ENCODE measurements around the gene NKAIN2.
"Not testable (repeated sequence)": the region's sequence is repeated elsewhere in the genome, so short reads cannot be mapped to it uniquely, and the experiment has no call there.

NKAIN2 gene

DNA sequence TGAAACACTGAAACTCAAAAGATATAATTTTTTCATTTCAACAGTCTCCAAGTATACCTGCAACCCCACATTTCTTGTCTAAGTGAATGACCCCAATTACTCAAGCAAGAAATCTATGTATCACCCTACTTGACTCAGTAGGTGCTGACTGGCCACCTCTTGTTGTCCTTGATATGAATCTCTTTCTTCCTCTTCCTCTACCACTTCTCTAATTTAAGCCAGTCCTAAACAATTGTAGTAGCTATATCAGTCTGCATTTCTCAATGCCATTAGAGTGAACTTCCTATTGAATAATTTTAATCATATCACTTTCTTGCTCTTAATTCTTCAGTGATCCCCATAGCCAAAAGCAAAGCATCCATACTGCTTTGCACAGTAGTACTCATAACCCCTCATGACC lies 93.2 kb downstream of the NKAIN2 start:
- no peak for ATAC-seq

DNA sequence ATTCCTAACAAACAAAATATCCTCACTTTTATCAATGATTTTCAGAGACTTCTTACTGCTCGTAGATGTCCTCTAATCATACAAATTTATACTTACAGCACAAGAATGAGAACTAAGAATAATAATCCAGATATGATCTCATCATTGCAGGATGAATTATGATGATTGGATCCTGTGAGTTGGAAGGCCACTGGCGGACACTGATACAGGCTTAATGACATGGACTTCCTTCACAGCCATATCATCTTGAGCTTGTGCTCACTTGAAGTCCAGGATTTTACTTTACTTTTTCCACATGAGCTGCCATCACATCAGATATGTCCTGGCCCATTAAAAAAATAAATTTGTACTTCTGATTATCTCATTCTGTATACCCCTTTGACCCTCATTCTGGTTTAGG lies 94.3 kb downstream of the NKAIN2 start:
- ATAC-seq = no peak

DNA sequence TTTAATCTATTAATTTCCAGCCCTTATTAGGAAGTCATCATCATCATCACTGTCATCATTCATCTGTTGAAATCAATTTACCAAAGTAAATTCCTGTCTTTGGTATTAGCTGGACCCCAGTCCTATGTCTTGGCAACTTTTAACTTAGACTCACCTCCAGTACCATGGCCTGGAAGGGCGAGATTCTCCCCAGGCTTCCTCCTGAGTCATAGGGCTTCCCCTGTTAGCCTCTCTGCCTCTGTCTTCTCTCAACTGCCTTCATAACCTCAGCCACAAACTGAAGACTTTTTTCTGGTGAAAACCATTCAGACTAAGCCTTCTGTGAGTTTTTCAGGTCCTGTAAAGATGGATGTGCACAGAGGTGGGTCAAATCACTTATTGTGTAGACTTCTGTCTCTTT lies 95.0 kb downstream of the NKAIN2 start:
- no peak for ATAC-seq

DNA sequence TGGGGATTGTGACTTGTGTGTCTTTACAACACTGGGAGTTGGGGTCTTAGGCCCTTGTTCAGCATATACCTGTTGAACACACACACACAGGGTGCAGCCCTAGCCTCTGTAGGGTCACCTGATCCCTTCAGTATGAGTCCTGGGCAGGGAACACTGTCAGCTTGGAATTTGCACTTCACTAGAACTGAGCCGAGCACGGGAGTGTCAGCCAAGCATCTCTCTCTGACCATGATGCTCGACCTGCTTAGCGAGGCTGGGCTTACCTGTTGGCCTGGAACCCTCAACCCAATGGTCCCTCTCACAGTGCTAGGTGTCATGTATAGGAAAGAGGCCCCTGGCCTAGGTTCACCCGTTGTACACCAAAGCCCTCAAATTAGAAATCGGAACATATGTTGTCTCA lies 96.1 kb downstream of the NKAIN2 start:
- ATAC-seq = no peak

DNA sequence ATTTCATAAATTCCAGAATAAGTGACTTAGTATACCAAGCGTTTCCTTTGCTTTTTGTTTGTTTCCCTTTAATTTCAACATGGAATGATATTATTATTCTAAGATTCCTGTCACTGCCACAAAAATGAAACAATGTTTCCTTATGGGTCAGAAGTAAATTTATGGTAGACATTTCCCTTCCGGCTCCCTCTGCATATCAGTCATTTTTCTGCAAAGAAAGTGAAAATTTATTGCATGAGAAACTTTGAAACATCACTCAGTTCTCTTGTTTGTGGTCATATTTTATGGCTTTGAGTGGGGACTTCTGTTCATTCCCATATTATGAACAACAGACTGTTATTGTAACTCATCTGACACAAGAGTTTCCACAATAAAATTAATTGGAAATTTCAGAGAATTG lies 97.8 kb downstream of the NKAIN2 start:
- no peak for ATAC-seq

DNA sequence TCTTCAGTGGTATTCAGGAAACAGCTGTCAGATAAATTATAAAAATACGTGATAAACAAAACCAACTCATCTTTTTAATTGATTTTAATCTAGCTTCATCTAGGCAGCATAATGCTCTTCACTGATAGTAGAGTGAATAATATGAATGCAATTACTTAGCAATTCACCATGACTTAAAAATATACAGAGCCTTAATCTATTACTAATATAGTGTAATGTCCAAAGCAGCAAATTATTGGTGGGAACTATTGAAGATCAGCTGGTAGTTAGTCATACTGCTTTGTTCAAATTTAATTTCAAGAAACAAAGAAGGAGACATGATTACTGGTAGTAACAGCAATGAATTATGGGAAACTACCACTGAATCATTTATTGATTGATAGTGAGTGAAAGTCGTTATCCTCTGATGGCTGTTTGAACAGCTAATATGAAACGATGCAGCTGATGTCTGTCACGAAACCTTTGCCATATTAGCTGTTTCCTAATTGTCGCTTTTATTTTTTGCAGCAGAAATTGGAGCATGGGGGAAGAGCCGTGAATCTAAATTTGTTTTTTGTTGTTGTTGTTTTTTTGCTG lies 99.2 kb downstream of the NKAIN2 start:
- ATAC-seq = no peak

DNA sequence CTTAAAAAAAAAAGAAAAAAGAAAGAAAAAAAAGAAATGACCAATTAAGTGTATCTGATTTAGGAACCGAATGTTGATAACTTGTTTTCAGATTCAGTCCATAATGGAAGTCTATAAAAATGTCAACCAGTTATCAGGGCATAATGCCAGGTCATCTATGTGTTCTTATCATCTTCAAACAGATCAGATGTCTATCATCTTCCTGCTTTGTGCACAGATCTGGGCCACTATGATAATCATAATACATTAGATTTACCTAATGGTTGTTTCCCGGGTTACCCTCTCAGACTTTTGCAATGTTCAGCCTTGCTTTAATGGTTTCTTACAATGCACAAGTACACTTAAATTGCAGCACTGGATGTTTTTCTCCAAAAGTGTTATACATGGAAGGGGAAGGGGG lies 100.6 kb downstream of the NKAIN2 start:
- ATAC-seq = no peak

DNA sequence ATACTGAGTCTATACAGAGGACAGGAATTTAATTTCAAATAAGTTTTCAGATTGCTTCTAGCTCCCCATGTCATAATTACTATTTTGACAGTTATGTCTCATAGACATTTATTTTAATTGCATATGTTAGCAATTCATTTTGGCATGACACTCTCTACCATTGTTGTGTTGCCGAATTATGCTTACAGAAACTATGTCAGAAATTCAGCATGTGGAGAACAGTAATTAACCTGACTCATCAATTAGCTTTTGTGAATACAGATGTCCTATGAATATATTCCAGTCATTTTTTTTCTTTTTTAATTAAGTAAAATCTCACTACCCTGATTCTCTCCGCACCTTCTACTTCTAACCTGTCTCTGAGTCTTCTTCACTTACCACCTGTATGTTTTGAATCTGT lies 105.1 kb downstream of the NKAIN2 start:
- ATAC-seq = no peak

DNA sequence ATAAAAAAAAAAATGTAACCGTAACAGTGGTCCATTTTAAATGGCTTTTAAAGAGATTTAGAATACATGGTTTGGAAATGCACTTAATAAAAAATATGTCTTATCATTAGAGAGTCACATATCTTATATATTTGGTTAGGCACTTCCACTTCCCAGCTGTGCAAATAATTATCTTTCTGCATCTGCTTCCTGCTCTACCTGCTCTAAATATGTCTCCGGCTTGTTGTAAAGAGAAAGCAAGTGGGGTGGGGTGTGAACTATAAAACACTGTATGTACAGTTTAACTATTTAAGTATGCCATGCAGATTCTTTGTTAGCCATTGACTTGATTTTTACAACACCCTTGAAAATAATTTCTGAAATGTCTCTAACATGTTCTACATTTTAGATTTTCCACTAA lies 106.3 kb downstream of the NKAIN2 start:
- ATAC-seq = no peak

DNA sequence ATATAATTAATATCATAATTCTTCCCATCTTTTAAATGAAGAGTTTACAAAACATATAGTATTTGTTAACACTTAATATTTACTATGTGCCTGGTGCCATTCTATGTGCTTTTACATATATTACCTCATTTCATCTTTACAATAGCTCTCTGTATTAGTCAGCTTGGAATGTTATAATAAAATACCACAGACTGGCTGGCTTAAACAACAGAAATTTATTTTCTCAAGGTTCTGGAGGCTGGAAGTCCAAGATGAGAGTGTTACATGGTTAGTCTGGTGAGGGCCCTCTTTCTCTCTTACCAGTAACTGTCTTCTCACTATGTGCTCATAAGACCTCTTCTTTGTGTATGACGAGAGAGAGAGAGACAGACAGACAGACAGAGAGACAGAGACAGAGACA lies 110.2 kb downstream of the NKAIN2 start:
- ATAC-seq = no peak

DNA sequence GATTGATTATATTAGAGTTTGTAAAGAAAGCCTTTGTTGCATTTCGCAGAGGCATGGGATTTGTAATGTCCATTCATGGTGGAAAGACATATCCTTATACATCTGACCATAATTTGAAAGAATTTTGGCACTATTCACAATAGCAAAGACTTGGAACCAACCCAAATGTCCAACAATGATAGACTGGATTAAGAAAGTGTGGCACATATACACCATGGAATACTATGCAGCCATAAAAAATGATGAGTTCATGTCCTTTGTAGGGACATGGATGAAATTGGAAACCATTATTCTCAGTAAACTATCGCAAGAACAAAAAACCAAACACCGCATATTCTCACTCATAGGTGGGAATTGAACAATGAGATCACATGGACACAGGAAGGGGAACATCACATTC lies 119.7 kb downstream of the NKAIN2 start:
- not testable (repeated sequence) for ATAC-seq

DNA sequence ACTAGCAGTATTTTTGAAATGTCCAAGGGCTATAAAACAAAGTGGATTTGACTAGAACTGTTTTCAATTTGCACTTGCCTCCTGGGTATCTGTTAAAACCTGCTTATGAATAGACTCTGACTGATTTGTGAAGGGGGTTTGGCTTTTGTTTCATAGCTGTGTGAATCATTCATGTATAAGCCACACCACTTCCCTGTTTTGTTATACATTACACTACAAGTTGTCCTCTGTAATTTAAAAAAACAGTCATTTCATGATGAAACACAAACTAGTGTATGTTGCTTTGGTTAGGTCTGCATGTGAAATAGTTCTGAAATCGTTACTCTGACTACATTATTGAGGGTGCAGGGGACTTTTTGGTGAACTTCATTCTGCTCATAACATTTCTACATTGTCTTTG lies 121.7 kb downstream of the NKAIN2 start:
- ATAC-seq = no peak

DNA sequence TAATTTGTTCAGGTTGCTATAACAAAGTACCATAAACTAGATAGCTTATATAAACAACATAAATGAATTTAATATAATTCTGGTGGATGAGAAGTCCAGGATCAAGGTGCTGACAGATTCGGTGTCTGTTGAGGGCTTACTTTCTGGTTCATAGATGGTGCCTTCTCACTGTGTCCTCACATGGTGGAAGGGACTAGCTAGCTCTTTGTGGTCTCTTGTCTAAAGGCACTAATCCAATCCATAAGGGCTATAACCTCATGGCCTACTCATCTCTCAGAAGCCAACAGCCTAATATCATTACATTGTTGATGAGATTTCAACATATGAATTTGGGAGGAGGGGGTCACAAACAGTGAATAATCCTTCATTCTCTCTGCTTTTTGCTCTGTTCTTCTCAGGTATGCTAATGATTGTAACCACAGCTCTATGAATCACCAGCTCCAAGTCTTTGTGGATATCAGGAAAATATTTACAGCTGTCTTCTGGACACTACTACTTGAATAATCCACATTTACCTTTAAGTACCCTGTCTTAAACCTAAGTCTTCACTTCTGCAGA lies 122.3 kb downstream of the NKAIN2 start:
- ATAC-seq = no peak

DNA sequence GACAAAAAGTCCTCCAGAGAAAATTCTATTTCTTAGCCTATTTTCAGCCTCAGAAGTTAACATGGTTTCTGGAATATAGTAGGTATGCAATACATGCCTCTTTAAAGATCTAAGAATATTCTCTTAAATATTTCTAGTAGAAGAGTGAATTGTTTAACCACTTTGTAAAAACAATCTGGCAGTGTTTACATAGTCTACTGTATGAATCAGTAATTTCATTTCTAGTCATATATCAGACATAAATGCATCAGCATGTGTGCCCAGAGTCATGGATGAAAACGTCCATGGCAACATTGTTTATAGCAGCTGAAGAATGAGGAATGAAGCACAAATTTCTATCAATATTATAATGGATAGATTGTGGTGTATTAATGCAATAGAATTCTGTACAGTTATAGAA lies 124.9 kb downstream of the NKAIN2 start:
- ATAC-seq = no peak

DNA sequence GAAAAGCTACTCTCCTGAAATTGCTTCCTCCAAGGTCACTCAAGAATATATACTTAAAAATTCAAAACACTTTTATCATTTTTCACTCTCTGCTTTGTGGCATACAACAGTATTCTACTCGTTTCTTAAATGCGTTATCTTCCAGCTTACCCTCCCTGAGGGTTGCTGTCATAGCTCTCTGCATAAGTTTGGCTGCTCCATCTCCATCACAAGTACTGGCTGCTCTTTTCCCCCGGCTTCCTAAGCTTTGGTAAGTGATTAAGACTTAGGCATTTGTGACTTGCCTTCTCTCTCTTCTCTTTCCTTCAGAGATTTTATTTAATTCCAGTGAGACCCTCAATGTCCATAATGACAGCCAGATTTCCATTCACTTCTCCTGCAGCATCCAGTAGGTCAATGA lies 128.3 kb downstream of the NKAIN2 start:
- ATAC-seq = no peak

DNA sequence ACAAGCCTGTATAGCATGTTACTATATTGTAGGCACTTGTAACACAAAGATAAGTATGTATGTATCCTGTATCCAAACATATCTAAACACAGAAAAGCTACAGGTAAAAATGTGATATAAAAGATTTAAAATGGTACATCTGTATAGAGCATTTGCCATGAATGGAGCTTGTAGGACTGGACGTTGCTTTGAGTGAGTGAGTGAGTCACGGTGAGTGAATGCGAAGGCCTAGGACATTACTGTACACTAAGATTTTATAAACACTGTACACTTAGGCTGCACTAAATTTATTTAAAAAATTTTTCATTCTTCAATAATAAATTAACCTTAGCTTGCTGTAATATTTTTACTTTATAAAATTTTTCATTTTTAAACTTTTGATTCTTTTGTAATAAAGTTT lies 136.9 kb downstream of the NKAIN2 start:
- ATAC-seq = no peak

DNA sequence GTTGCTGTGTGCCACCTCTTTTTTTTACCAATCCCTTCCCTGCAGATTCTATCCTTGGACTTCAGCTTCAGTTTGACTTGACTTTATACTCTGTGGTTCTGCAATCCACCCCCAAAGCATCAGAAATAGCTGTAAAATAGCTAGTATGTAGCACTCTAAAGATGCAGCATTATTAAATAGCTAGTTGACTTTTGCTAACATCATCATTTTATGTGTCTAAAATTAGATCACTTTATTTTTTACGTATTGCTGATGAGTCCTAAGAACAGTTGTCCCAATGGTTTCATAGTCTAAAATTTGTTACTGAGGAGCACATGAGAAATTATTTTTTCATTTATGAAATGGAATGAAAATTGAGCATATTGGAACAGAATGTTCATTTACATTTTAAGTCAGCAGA lies 138.2 kb downstream of the NKAIN2 start:
- ATAC-seq = no peak

DNA sequence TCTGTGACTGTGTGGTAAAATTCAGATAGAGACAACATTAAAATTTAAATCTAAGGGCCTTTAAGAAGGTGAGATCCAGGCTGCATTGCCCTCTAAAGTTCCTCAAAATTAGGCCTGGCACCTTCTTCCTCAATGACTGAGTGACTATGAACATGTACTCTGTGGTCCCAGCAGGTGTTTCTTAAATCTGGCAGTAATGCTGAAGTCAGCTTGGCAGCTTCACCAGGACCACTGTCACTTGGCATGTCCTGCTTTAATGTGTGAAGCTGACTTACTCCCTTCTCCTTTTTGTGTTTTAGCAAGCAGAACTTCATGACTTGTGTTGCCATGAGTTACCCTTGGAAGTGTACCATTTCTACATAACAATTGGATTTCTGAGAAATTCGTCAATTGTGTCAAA lies 141.7 kb downstream of the NKAIN2 start:
- no peak for ATAC-seq

DNA sequence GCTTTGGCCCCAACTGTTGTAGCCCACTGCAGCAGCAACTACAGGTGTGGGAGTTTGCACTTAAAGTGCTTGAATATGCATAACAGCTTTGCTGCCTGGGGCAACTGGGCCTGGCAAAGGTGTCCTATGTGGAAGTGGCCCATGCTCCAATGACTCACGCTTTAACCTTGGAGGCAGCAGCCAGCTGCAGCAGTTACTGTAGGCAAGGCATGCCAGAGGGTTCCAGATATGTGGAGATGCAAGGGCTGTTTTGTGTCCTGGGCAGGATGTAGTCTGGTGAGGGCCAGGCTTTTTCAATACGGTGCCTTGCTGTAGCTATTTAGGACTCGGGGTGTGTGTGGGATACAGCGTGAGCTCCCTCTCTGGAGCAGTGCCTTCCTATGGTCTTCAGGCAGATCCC lies 150.3 kb downstream of the NKAIN2 start:
- ATAC-seq = no peak

DNA sequence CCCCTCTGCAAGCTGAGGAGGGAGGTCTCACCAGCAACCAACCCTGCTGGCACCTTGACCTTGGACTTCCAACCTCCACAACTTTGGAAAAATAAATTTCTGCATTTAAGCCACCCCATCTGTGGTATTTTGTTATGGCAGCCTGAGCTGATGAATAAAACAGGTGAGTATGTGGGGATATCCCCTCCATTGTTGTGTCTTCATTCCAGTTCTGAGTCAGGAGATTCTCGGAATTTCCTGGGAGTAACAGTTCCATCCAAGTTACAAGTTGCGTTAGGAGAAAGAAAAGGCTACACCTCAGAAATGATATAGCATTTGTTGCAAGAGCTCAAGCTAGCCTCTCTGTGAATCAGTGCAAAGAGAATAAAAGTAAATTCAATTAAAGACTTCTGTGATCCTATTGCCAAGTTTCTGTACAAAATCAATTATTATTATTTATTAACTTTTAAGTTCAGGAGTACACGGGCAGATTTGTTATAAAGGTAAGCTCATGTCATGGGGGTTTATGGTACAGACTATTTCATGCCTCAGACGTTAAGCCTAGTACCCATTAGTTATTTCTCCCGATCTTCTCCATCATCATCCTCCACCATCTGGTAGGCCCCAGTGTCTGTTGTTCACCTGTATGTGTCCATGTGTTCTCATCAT lies 153.0 kb downstream of the NKAIN2 start:
- no peak for ATAC-seq

DNA sequence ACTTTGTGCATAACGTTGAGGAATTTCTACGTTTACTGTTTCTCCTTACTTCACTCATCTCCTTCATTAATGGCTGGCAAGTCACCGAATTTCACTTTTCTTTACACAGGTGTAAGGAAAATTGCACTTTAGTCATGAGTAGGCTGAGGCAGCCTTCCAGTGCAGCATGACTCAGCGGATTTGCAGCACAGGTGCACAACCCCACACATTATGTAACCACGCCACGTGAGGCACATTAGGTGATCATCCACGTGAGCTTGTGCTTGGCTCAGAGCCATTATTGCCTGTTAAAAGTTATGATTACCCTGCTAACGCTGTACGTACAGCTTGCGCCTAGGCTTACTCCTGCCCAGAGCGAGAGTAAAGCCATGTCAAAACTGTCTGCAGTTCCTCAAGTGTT lies 158.8 kb downstream of the NKAIN2 start:
- ATAC-seq = no peak

DNA sequence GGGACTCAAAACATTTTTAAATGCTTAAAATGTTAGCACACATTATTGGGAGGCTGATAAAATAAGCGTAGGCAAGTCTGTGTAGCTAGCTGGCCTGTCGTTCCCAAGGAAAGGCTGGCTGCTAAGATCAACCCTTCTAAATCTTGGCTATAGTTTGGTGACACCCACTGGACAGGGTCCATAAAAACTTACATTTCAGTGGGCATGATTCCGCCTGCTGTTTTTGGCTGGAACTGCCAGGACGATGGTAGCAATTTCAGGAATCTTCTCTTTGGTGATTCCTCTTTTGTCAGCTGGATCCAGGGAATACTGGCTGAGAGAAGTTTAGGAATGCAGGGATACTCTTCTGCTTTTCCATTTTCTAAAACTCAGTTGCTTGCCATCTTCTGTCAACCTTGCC lies 162.2 kb downstream of the NKAIN2 start:
- no peak for ATAC-seq

DNA sequence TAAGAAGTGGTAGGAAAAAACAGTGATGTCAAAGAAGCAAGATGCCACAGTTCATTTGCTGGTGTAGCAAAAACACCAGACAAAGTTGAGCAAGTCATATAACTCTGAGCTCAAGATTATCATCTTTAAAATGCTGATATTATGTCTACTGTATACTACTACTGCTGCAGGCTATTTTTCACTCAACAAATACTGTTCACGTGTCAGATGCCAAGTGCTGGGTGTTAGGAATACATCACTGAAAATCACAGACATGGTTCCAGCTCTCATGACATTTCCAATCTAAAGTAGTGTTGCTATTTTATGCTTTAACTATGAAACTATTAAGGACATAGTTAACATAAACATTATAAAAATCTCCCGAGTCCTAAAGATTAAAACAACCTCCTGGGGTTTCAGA lies 163.0 kb downstream of the NKAIN2 start:
- ATAC-seq = no peak

DNA sequence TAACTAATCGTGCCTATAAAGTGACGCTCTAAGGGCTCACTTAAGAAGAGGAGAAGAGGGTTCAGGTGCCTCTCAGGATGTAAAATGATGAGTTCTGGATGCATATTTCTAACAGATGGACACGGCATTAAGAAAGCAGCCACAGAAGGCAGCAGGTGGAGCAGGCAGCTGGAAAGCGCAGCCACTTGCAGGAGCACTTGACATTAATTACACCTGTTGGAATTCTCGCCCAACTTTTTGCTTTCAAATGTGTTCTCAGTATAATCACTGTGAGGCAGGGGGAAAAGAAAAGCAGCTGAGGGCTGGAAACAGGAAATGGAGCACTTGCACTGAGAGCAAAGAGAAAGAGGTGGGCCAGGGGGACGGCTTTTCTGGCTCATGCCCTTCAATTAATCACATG lies 164.2 kb downstream of the NKAIN2 start:
- no peak for ATAC-seq
